ENCODE results near the gene PID1.

PID1 gene

GRCh38 chr2:229269146-229269545 lies 1.9 kb downstream of the PID1 start:
- Histone ChIP-seq H3K4me3 (ENCODE audit: low read depth, low read length) (no peak overlapping the region), H3K27me3 (replicated peaks) (no peaks in the 10 kb centered on the region), H3K27ac (no peak overlapping the region), H3K36me3 (replicated peaks) (no peaks in the 10 kb centered on the region)
- in situ Hi-C loops (cut with HindIII; ENCODE audit: low pct_ligation_motif_present, low sequenced_read_pairs), result no loop called here
- TF ChIP-seq CTCF (IDR thresholded peaks at IDR 0.05; ENCODE audit: low read depth, low read length, missing control alignments), result no peak
- DNase-seq, result no peak

- in situ Hi-C loops (cut with HindIII; ENCODE audit: low pct_ligation_motif_present, low sequenced_read_pairs), result no loop called here
- no peak for TF ChIP-seq CTCF (IDR thresholded peaks at IDR 0.05; ENCODE audit: low read depth, low read length, missing control alignments)
- Histone ChIP-seq H3K36me3 (replicated peaks) (no peaks in the 10 kb centered on the region), H3K27ac (no peak overlapping the region), H3K27me3 (replicated peaks) (no peaks in the 10 kb centered on the region), H3K4me3 (ENCODE audit: low read depth, low read length) (no peak overlapping the region)
- peak; percentile 44 for DNase-seq
These were observed 2.5 kb downstream of the PID1 start for GRCh38 chr2:229268626-229269025.

DNA sequence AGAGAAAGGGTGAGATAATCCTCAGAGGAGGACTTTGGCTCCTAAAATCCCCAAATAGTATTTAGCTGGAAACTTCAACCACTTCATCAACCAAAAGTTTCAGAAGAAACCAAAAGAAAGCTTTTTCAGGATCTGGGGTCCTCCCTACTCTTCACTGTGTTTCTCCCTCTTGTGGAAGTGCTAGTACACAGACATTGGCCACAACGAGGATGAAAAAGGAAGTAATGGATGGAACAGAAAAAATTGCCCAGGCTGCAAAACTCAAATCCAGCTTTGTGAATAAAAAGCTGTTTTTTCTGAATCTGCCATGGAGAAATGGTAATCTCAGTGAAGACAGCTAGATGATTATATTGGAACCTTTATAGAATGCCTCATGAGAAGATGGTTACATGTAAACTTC lies 4.0 kb downstream of the PID1 start:
- H3K36me3 ChIP-seq (replicated peaks), result no peaks in the 10 kb centered on the region
- H3K27me3 ChIP-seq (replicated peaks), result no peaks in the 10 kb centered on the region
- DNase-seq, result no peak
- no peak overlapping the region for H3K27ac ChIP-seq
- in situ Hi-C loops (cut with HindIII; ENCODE audit: low pct_ligation_motif_present, low sequenced_read_pairs), result no loop called here
- TF ChIP-seq CTCF (IDR thresholded peaks at IDR 0.05; ENCODE audit: low read depth, low read length, missing control alignments), result no peak
- no peak overlapping the region for H3K4me3 ChIP-seq (ENCODE audit: low read depth, low read length)

- H3K4me3 ChIP-seq (ENCODE audit: low read depth, low read length), result no peak overlapping the region
- H3K36me3 ChIP-seq (replicated peaks), result no peaks in the 10 kb centered on the region
- in situ Hi-C loops (cut with HindIII; ENCODE audit: low pct_ligation_motif_present, low sequenced_read_pairs), result no loop called here
- no peak for TF ChIP-seq CTCF (IDR thresholded peaks at IDR 0.05; ENCODE audit: low read depth, low read length, missing control alignments)
- no peak for DNase-seq
- H3K27me3 ChIP-seq (replicated peaks), result no peaks in the 10 kb centered on the region
- no peak overlapping the region for H3K27ac ChIP-seq
These were observed 5.4 kb downstream of the PID1 start for GRCh38 chr2:229265727-229266126.

GRCh38 chr2:229261599-229261998 lies 9.5 kb downstream of the PID1 start:
- in situ Hi-C loops (cut with HindIII; ENCODE audit: low pct_ligation_motif_present, low sequenced_read_pairs), result no loop called here
- no peak for TF ChIP-seq CTCF (IDR thresholded peaks at IDR 0.05; ENCODE audit: low read depth, low read length, missing control alignments)
- Histone ChIP-seq H3K36me3 (replicated peaks) (no peaks in the 10 kb centered on the region), H3K4me3 (ENCODE audit: low read depth, low read length) (no peak overlapping the region), H3K27ac (no peak overlapping the region), H3K27me3 (replicated peaks) (no peaks in the 10 kb centered on the region)
- DNase-seq, result no peak

- no peak for TF ChIP-seq CTCF (IDR thresholded peaks at IDR 0.05; ENCODE audit: low read depth, low read length, missing control alignments)
- H3K27me3 ChIP-seq (replicated peaks), result no peaks in the 10 kb centered on the region
- H3K27ac ChIP-seq, result no peak overlapping the region
- no peak for DNase-seq
- no peaks in the 10 kb centered on the region for H3K36me3 ChIP-seq (replicated peaks)
- in situ Hi-C loops (cut with HindIII; ENCODE audit: low pct_ligation_motif_present, low sequenced_read_pairs), result no loop called here
- H3K4me3 ChIP-seq (ENCODE audit: low read depth, low read length), result no peak overlapping the region
These were observed 10.0 kb downstream of the PID1 start for GRCh38 chr2:229261076-229261475.
